SU-DHL-6 (cell line): ENCODE data around the gene DNAJC5G.

ENCODE experiments used
- H2AFZ ChIP-seq: fragments of 200-600 bp; sonication (generic); 2 replicates; pipeline ENCODE4 v1.6.1; 2014; ENCODE audit warnings: low read depth, mild to moderate bottlenecking, moderate library complexity, mixed read lengths, antibody characterized with exemption, low read length; ENCODE audit not compliant: severe bottlenecking
- H3F3A ChIP-seq: fragments of 200-600 bp; shearing (Covaris generic); 2 replicates; pipeline ENCODE4 v1.6.0; 2016; ENCODE audit warnings: antibody characterized with exemption, mild to moderate bottlenecking; ENCODE audit not compliant: insufficient read depth
- H3K27ac ChIP-seq: fragments of 200-600 bp; sonication (generic); 2 replicates; pipeline ENCODE4 v1.5.1; 2016; ENCODE audit warnings: low read depth, mild to moderate bottlenecking, low read length, moderate library complexity, mixed read lengths
- H3K27me3 ChIP-seq: fragments of 200-600 bp; sonication (generic), shearing (Covaris generic); 2 replicates; pipeline ENCODE4 v1.6.0; 2014; ENCODE audit warnings: mild to moderate bottlenecking, low read length
- H3K36me3 ChIP-seq: fragments of 200-600 bp; sonication (generic); 2 replicates; pipeline ENCODE4 v1.6.1; 2014; ENCODE audit warnings: mild to moderate bottlenecking, low read length, mixed read lengths
- H3K4me2 ChIP-seq: fragments of 300-600, 200-600 bp; shearing (Covaris generic), sonication (generic); 2 replicates; pipeline ENCODE4 v1.6.0; 2014; ENCODE audit warnings: low read length, low read depth, mild to moderate bottlenecking; ENCODE audit not compliant: poor library complexity, severe bottlenecking
- H3K4me3 ChIP-seq: fragments of 200-600 bp; sonication (generic); 2 replicates; pipeline ENCODE4 v1.5.1; 2014; ENCODE audit warnings: antibody characterized with exemption, low read length, mild to moderate bottlenecking, mixed read lengths; ENCODE audit not compliant: insufficient read depth, poor library complexity, severe bottlenecking
- H3K79me2 ChIP-seq: fragments of 200-600 bp; sonication (generic); 2 replicates; pipeline ENCODE4 v1.6.1; 2014; ENCODE audit warnings: mild to moderate bottlenecking, low read length, moderate library complexity; ENCODE audit not compliant: insufficient read depth
- H3K9ac ChIP-seq: fragments of 200-600 bp; sonication (generic); 2 replicates; pipeline ENCODE4 v1.7.0; 2014; ENCODE audit warnings: mild to moderate bottlenecking, low read length
- H3K9me2 ChIP-seq: fragments of 200-600 bp; sonication (generic); replicated peaks from 2 replicates; pipeline ENCODE4 v1.6.1; 2014; ENCODE audit warnings: low read length; ENCODE audit not compliant: insufficient read depth
- H3K9me3 ChIP-seq: fragments of 200-600 bp; sonication (generic); 2 replicates; pipeline ENCODE4 v1.6.1; 2014; ENCODE audit warnings: low read length, mixed read lengths; ENCODE audit not compliant: insufficient read depth
- H4K20me1 ChIP-seq: fragments of 200-600 bp; sonication (generic); 2 replicates; pipeline ENCODE4 v1.6.1; 2014; ENCODE audit warnings: low read depth, mild to moderate bottlenecking, antibody characterized with exemption, low read length, moderate library complexity, mixed read lengths
- CTCF ChIP-seq: fragments of 200-600 bp; sonication (generic); IDR thresholded peaks from one replicate; pipeline ENCODE4 v1.5.1; 2017; ENCODE audit warnings: antibody characterized with exemption, mild to moderate bottlenecking, low read length, moderate library complexity; ENCODE audit not compliant: insufficient read depth, poor library complexity, severe bottlenecking
- EZH2phosphoT487 ChIP-seq: fragments of 200-600 bp; sonication (generic), shearing (Covaris generic); conservative IDR thresholded peaks from 2 replicates; pipeline ENCODE4 v1.6.1; 2018; ENCODE audit warnings: mild to moderate bottlenecking, antibody characterized with exemption, low read length, moderate library complexity, mixed read lengths

DNAJC5G gene

GRCh38 chr2:27245116-27245515 lies 30.1 kb upstream of the DNAJC5G start:
- Histone ChIP-seq H3K79me2 (no peaks in the 10 kb centered on the region), H3K27me3 (no peaks in the 10 kb centered on the region), H3K9me2 (no peaks in the 10 kb centered on the region), H3K9ac (no peak overlapping the region), H4K20me1 (no peaks in the 10 kb centered on the region), H2AFZ (no peak overlapping the region), H3K4me2 (no peak overlapping the region), H3K36me3 (no peaks in the 10 kb centered on the region), H3K4me3 (no peak overlapping the region), H3K9me3 (no peaks in the 10 kb centered on the region), H3K27ac (no peak overlapping the region), H3F3A (peaks cover 15% of the 10 kb centered on the region; the same call in 1 of the 2 replicates)
- no peak for TF ChIP-seq EZH2phosphoT487

- H3K9me2 ChIP-seq = no peaks in the 10 kb centered on the region
- H3K9ac ChIP-seq = no peak overlapping the region
- no peak overlapping the region for H3K4me3 ChIP-seq
- no peaks in the 10 kb centered on the region for H3K36me3 ChIP-seq
- peaks cover 15% of the 10 kb centered on the region; the same call in 1 of the 2 replicates for H3F3A ChIP-seq
- H3K27ac ChIP-seq = no peak overlapping the region
- TF ChIP-seq CTCF (no peak), EZH2phosphoT487 (no peak)
- H3K4me2 ChIP-seq = no peak overlapping the region
- no peaks in the 10 kb centered on the region for H3K27me3 ChIP-seq
- no peaks in the 10 kb centered on the region for H4K20me1 ChIP-seq
- no peaks in the 10 kb centered on the region for H3K79me2 ChIP-seq
- H3K9me3 ChIP-seq = no peaks in the 10 kb centered on the region
- H2AFZ ChIP-seq = no peak overlapping the region
These were observed 29.6 kb upstream of the DNAJC5G start for GRCh38 chr2:27245626-27246025.

- Histone ChIP-seq H3K9ac (no peak overlapping the region), H2AFZ (no peak overlapping the region), H3K27ac (no peak overlapping the region), H3K36me3 (no peaks in the 10 kb centered on the region), H4K20me1 (no peaks in the 10 kb centered on the region), H3K9me3 (no peaks in the 10 kb centered on the region), H3K79me2 (no peaks in the 10 kb centered on the region), H3K4me3 (no peak overlapping the region), H3K4me2 (no peak overlapping the region), H3K9me2 (no peaks in the 10 kb centered on the region), H3F3A (peaks cover 15% of the 10 kb centered on the region; the same call in 1 of the 2 replicates), H3K27me3 (no peaks in the 10 kb centered on the region)
- TF ChIP-seq CTCF (no peak), EZH2phosphoT487 (no peak)
These were observed 27.3 kb upstream of the DNAJC5G start for GRCh38 chr2:27247893-27248292.

GRCh38 chr2:27249159-27249890 lies 25.9 kb upstream of the DNAJC5G start:
- Histone ChIP-seq H4K20me1 (no peaks in the 10 kb centered on the region), H3K9me2 (no peaks in the 10 kb centered on the region), H3F3A (peaks cover 15% of the 10 kb centered on the region; the same call in 1 of the 2 replicates), H3K27ac (no peak overlapping the region), H3K79me2 (no peaks in the 10 kb centered on the region), H3K27me3 (no peaks in the 10 kb centered on the region), H3K4me3 (no peak overlapping the region), H3K4me2 (no peak overlapping the region), H3K9me3 (no peaks in the 10 kb centered on the region), H2AFZ (no peak overlapping the region), H3K9ac (no peak overlapping the region), H3K36me3 (no peaks in the 10 kb centered on the region)
- no peak for TF ChIP-seq CTCF
